Loucy (cell line): ENCODE data around the gene NAA35.

ENCODE experiments used
- H2AFZ ChIP-seq: fragments of 200-600 bp; sonication (generic); 2 replicates; pipeline ENCODE4 v1.6.0; 2016; ENCODE audit warnings: antibody characterized with exemption, mild to moderate bottlenecking, low read length, moderate library complexity
- H3F3A ChIP-seq: fragments of 200-600 bp; 2 replicates; pipeline ENCODE4 v1.6.0; 2016; ENCODE audit warnings: antibody characterized with exemption, low read depth, mild to moderate bottlenecking
- H3K27me3 ChIP-seq: fragments of 200-600 bp; sonication (generic); 2 replicates; pipeline ENCODE4 v1.6.1; 2014; ENCODE audit warnings: low read length, mild to moderate bottlenecking; ENCODE audit not compliant: insufficient read depth, poor library complexity, severe bottlenecking
- H3K36me3 ChIP-seq: fragments of 200-600 bp; sonication (generic); 2 replicates; pipeline ENCODE4 v1.6.1; 2016; ENCODE audit warnings: low read length; ENCODE audit not compliant: insufficient read depth
- H3K4me1 ChIP-seq: fragments of 200-600 bp; sonication (generic); 2 replicates; pipeline ENCODE4 v1.5.1; 2014; ENCODE audit warnings: low read length, mild to moderate bottlenecking; ENCODE audit not compliant: insufficient read depth, poor library complexity, severe bottlenecking
- H3K4me2 ChIP-seq: fragments of 200-600 bp; sonication (generic); 2 replicates; pipeline ENCODE4 v1.6.0; 2014; ENCODE audit warnings: antibody characterized with exemption, low read length, low read depth, mild to moderate bottlenecking; ENCODE audit not compliant: poor library complexity, severe bottlenecking
- H3K4me3 ChIP-seq: fragments of 200-600 bp; sonication (generic); 2 replicates; pipeline ENCODE4 v1.5.1; 2014; ENCODE audit warnings: low read length, mild to moderate bottlenecking, mixed read lengths; ENCODE audit not compliant: poor library complexity, severe bottlenecking
- H3K79me2 ChIP-seq: fragments of 200-600 bp; sonication (generic); 2 replicates; pipeline ENCODE4 v1.6.1; 2014; ENCODE audit warnings: low read length; ENCODE audit not compliant: insufficient read depth
- H3K9ac ChIP-seq: fragments of 200-600 bp; sonication (generic); 2 replicates; pipeline ENCODE4 v1.6.0; 2014; ENCODE audit warnings: mild to moderate bottlenecking, low read depth, low read length, moderate library complexity; ENCODE audit not compliant: poor library complexity, severe bottlenecking
- H3K9me2 ChIP-seq: fragments of 200-600 bp; sonication (generic); replicated peaks from 2 replicates; pipeline ENCODE4 v1.6.1; 2016; ENCODE audit warnings: low read depth, low read length, mixed read lengths
- H3K9me3 ChIP-seq: fragments of 200-600 bp; sonication (generic); 2 replicates; pipeline ENCODE4 v1.6.1; 2014; ENCODE audit warnings: mild to moderate bottlenecking, antibody characterized with exemption, low read length, low read depth; ENCODE audit not compliant: insufficient read depth
- H4K20me1 ChIP-seq: fragments of 200-600 bp; sonication (generic); 2 replicates; pipeline ENCODE4 v1.6.0; 2014; ENCODE audit warnings: antibody characterized with exemption, low read length, mild to moderate bottlenecking; ENCODE audit not compliant: insufficient read depth, poor library complexity, severe bottlenecking
- CTCF ChIP-seq: fragments of 200-600 bp; sonication (generic); conservative IDR thresholded peaks from 2 replicates; pipeline ENCODE4 v1.5.1; 2014; ENCODE audit warnings: mild to moderate bottlenecking, antibody characterized with exemption, low read length
- EZH2phosphoT487 ChIP-seq: fragments of 200-600 bp; IDR thresholded peaks from 2 replicates; pipeline ENCODE4 v1.6.1; 2018; ENCODE audit warnings: antibody characterized with exemption, mild to moderate bottlenecking, moderate library complexity, borderline replicate concordance

Gene NAA35

GRCh38 chr9:85914108-85914507 is 26.8 kb upstream of the NAA35 start:
- no peaks in the 10 kb centered on the region for H3K9me3 ChIP-seq
- peak overlapping the region; percentile 44 for H3K4me2 ChIP-seq
- TF ChIP-seq EZH2phosphoT487 (no peak), CTCF (no peak)
- H3K79me2 ChIP-seq: no peaks in the 10 kb centered on the region
- peak overlapping the region; percentile 47 for H3K4me3 ChIP-seq
- no peaks in the 10 kb centered on the region for H3F3A ChIP-seq
- peaks cover 7% of the 10 kb centered on the region for H3K4me1 ChIP-seq
- no peaks in the 10 kb centered on the region for H4K20me1 ChIP-seq
- H2AFZ ChIP-seq: peak overlapping the region; percentile 85
- no peaks in the 10 kb centered on the region for H3K9me2 ChIP-seq
- no peaks in the 10 kb centered on the region for H3K36me3 ChIP-seq
- H3K27me3 ChIP-seq: peaks cover 4% of the 10 kb centered on the region
- H3K9ac ChIP-seq: no peak overlapping the region

- TF ChIP-seq EZH2phosphoT487: no peak
- TF ChIP-seq CTCF: no peak
- no peaks in the 10 kb centered on the region for H3K9me3 ChIP-seq
- H3K9me2 ChIP-seq: no peaks in the 10 kb centered on the region
- no peak overlapping the region for H3K4me2 ChIP-seq
- no peaks in the 10 kb centered on the region for H4K20me1 ChIP-seq
- peaks cover 7% of the 10 kb centered on the region for H3K4me1 ChIP-seq
- peaks cover 4% of the 10 kb centered on the region for H3K27me3 ChIP-seq
- no peaks in the 10 kb centered on the region for H3F3A ChIP-seq
- no peaks in the 10 kb centered on the region for H3K36me3 ChIP-seq
- H3K79me2 ChIP-seq: no peaks in the 10 kb centered on the region
- H3K9ac ChIP-seq: no peak overlapping the region
- no peak overlapping the region for H2AFZ ChIP-seq
- H3K4me3 ChIP-seq: no peak overlapping the region
Observed at GRCh38 chr9:85917756-85918155, 23.2 kb upstream of the NAA35 start.

- no peak for TF ChIP-seq CTCF
- TF ChIP-seq EZH2phosphoT487: no peak
- H4K20me1 ChIP-seq: no peaks in the 10 kb centered on the region
- no peak overlapping the region for H3K4me2 ChIP-seq
Observed at GRCh38 chr9:85925493-85925892, 15.5 kb upstream of the NAA35 start.

More at GRCh38 chr9:85925493-85925892, 15.5 kb upstream of the NAA35 start:
- no peaks in the 10 kb centered on the region for H3K27me3 ChIP-seq
- no peak overlapping the region for H3K9ac ChIP-seq
- H3F3A ChIP-seq: no peaks in the 10 kb centered on the region
- no peak overlapping the region for H3K4me3 ChIP-seq
- no peaks in the 10 kb centered on the region for H3K36me3 ChIP-seq
- no peaks in the 10 kb centered on the region for H3K9me2 ChIP-seq
- H3K79me2 ChIP-seq: no peaks in the 10 kb centered on the region
- H3K9me3 ChIP-seq: no peaks in the 10 kb centered on the region
- H2AFZ ChIP-seq: no peak overlapping the region
- H3K4me1 ChIP-seq: no peaks in the 10 kb centered on the region
